HG02852 (cell line): ENCODE data around the gene UNC13B.

ENCODE experiments used
- ATAC-seq: cut with Tn5 transposase; IDR thresholded peaks from one replicate; pipeline ENCODE4 v1.9.1; 2021; ENCODE audit warnings: mild to moderate bottlenecking, moderate library complexity; ENCODE audit not compliant: unreplicated experiment

The UNC13B gene

DNA sequence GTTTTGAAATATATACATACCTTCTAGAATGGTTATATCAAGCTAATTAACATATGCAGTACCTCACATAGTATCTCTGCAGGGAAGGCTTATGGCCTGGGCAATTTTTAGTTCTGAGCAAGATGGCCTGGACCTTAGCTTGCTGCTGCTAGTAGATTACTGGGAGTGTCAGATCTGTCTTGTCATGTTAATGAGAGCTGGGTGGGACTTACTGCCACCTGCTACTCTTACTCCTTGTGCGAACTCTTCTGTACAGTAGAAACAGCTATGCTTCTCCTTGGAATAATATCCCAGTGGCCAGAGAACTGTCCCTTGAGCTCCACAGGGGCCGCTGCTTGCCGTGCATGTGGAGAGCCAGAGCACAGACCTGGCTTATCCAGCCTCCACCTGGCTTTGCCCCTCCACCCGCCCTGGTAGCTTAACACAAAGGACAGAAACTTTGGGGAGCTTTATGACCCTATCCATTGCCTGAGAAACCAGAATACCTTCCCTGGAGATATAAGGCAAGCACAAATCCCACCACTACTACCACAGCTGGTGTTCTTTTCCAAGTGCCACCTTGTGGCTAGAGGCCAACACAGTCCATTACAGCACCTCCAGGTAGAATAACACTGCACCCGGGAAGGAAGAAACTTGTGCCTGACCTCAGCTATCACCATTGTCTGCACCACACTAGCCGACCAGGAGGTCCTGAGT is 253.7 kb downstream of the UNC13B start:
- no peak for ATAC-seq

DNA sequence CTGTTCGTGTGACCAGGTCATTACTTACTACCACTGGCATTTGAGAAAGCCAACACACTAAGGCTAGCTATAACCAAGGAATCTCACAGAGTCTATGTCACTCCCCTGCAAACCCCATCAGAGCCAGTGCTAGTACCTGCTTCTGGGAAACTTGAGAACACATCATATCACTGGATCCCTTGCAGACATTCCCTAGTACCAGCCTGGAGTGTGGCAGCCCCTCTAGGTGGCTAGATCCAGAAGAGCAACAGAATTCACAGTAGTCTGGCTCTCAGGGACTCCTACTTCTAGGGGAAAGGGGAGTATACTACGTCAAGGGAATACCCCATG is 254.3 kb downstream of the UNC13B start:
- ATAC-seq: no peak

DNA sequence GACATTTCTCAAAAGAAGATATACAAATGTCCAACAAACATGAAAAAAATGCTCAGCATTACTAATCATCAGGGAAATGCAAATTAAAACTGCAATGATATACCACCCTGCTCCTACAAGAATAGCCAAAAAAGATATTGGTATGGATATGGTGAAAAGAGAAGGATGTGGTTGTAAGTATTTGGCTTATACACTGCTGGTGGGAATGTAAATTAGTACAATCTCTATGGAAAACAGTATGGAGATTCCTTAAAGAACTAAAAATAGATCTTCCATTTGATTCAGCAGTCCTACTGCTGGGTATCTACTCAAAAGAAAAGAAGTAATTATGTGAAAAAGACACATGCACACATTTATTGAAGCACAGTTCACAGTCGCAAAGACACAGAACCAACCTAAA is 260.5 kb downstream of the UNC13B start:
- no peak for ATAC-seq

DNA sequence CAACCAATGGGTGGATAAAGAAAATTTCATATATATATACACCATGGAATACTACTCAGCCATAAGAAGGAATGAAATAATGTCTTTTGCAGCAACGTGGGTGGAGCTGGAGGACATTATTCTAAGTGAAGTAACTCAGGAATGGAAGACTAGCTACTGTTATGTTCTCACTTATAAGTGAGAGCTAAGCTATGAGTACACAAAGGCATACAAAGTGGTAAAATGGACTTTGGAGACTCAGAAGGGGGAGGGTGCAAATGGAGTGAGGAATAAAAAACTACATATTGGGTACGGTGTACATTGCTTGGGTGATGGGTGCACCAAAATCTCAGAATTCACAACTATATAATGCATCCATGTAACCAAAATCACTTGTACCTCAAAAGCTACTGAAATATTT is 260.9 kb downstream of the UNC13B start:
- ATAC-seq: no peak

DNA sequence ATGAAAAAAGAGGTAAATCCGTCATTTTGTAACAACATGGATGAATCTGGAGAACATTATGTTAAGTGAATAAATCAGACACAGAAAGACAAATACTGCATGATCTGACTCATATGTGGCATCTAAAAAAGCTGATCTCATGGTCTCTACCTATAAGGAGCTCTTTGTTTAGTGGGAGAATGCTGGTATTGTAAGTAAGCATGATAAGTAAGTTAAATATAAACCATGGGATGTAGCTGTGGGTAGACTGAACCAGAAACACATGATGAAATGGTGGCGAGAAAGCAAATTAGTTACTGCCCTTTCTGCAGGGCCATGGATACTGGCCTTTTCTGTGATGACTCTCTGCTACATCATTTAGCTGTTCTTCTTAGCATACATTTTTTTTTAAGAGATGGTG is 261.7 kb downstream of the UNC13B start:
- no peak for ATAC-seq

DNA sequence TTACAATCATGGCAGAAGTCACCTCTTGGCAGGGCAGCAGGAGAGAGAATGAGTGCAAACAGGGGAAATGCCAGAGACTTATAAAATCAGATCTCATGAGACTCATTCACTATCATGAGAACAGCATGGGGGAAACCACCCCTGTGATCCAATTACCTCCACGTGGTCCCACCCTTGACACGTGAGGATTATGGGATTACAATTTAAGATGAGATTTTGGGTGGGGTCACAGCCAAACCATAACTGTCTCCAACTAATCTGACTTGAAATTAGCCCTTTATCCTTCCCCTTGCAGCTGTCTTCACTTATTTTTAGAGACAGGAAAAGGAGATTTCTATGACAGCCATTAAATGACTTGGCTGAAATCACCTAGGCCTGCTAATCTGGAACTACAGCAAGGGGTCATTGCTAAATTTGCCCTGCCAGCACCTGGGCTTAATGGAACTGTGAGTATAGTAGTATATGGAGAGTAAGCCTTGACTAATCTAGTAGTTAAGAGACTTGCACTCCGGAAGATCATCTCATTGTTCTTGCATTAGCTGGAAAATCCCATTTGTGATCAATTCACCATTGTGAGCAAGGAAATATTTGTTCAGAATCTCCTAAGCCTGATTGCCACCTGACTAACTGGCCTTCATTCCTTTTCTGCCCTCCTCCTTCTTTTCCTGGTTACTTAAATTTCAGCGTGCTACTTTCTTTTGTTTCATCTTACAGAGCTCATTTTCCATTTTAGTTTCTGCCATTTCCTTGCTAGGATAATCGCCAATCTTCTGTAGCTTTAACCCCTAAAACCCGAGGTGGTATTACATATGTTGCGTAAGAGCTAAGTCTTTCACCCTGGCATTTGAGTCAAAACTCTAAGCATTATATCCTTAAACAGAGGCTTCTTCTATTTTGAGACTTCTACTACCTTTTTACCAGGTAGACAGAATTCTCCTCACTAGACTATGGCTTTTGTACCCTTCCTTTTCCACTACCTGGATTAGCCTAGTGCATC is 262.8 kb downstream of the UNC13B start:
- ATAC-seq: no peak

DNA sequence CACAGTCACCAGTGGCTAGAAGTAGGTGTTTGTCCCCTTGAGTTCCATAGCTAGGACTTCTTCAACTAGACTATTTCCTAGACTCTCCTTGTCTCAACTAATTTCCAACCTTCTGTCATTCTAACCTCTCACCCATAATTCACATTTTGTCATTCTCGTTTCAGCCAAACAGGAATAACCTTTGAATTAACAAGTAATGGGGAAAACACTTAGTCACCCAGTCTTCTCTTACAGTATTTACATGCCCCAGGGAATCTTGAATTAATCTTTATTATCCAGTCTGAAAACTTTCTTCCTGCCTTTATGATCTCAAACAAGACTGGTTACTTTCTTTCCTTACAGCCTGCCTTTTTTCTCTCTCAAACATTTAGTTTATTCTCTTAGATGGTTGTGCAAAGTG is 264.8 kb downstream of the UNC13B start:
- no peak for ATAC-seq

DNA sequence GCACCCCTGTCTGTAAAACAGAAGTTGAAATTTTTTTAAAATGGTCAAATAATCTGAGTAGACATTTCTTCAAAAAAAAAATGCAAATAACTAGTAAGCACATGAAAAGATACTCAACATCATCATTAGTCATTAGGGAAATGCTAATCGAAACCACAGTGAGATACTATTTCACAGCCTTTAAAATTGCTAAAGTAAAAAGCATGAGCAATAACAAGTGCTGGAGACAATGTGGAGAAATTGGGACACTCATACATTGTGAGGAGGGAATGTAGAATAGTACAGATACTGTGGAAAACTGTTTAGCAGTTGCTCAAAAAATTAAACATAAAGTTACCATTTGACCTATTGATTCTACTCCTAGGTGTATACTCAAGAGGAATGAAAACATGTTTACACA is 269.7 kb downstream of the UNC13B start:
- ATAC-seq: no peak

DNA sequence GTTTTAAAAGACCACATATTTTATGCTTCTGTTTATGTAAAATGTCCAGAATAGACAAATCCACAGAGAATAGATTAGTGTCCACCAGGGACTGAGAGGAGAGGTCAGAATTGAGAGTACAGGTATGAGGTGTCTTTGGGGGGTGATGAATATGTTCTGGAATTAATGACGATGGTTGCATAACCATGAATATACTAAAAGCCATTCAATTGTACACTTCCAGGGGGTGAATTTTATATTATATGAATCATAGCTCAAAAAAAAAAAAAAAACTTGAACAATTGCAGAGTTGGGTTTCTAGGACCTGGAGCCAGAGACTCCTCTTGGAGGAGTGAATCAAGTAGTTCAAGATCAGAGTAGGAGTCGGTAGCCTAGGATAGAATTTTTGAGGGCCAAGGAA is 270.3 kb downstream of the UNC13B start:
- no peak for ATAC-seq

DNA sequence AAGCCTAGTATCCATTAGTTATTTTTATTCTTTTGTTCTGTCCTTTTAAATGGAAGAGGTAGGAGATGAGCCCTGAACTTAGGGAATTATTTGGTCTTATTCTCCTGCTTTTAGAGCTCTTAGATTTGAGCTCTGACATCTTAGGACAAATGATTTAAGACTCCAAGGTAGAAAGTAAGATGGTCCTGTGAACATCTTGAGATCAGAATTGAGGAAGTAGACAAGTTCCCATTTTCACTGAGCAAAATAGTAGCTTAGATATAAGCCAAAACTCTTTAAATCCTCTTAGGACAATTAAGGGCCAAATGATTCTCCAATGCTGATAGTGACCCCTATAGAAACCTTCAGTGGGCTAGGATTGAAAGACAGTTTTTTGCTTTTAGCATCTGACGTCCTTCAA is 275.1 kb downstream of the UNC13B start:
- no peak for ATAC-seq

DNA sequence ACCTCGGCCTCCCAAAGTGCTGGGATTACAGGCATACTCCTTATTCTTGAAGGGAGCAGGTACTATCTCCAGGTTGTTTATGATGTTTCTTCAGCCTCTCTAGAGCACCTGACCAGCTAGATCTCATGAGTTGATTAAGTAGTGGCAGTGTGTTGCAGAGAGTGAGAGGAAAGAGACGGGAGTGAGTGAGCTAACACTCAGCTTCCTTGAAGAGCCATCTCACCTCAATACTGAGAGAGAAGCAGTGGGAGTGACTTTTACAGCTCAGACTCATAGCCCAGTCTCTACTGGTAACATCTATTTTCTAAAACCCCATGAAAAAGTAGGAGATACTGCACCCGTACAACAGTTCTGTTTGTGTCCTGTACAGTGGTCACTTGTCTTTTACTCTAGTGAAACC is 284.2 kb downstream of the UNC13B start:
- no peak for ATAC-seq

DNA sequence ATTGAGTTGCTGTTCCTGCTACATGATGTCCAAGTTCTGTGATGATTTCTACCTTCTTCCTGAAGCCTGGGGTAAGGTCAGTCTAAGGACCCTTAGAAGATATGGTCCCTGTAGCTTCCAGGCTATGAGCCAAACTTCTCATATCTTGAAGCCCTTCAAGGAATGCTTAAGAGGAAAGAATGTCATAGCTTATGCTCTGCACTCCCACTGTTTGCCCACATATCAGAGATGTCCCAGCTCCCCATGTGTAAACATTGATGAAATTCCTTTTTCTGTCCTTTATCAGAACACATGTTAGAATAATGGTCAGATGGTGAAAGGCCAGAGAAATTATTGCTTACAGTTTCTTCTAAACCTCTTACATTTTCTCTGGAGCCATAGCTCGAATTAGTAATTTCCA is 286.7 kb downstream of the UNC13B start:
- ATAC-seq: no peak

DNA sequence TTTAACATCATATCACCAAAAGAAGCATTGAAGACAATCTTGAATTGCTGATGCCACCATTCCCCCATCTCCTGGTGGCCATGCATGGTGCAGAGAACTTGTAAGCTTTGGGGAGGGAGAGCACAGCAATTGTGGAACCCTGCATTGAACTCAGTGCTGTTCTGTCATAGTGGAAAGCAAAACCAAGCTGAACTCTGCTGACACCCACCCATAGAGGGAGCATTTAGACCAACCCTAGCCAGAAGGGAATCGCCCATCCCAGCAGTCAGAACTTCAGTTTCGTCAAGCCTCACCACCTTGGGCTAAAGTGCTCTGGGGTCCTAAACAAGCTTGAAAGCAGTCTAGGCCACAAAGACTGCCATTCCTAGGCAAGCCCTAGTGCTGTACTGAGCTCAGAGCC is 290.7 kb downstream of the UNC13B start:
- ATAC-seq: no peak

DNA sequence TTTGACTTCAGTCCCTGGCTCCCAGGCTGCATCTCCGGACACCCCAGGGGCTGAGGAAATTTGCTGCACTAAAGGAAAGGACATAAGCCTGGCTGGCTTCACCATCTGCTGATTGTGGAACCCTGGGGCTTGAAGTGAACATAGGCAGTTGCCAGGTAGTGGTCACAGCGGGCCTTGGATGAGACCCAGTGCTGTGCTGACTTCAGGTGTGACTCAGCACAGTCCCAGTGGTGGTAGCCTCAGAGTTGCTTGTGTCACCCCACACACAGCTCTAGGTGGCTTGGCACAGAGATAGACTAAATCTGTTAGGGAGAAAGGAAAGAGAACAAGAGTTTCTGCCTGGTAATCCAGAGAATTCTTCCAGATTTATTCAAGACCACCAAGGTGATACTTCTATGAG is 292.0 kb downstream of the UNC13B start:
- no peak for ATAC-seq
